NCI-H526 treated with DMSO at 0.1 percent for 48 hours (cell line): Measurements from ENCODE around the gene SLC6A9.
A peak's percentile ranks its signal among the peaks of the same experiment; 100 is the strongest.

Experiments used
- DNase-seq: peaks from one replicate; lab custom pipeline; 2025; lab: John Stamatoyannopoulos, UW

SLC6A9 gene

DNA sequence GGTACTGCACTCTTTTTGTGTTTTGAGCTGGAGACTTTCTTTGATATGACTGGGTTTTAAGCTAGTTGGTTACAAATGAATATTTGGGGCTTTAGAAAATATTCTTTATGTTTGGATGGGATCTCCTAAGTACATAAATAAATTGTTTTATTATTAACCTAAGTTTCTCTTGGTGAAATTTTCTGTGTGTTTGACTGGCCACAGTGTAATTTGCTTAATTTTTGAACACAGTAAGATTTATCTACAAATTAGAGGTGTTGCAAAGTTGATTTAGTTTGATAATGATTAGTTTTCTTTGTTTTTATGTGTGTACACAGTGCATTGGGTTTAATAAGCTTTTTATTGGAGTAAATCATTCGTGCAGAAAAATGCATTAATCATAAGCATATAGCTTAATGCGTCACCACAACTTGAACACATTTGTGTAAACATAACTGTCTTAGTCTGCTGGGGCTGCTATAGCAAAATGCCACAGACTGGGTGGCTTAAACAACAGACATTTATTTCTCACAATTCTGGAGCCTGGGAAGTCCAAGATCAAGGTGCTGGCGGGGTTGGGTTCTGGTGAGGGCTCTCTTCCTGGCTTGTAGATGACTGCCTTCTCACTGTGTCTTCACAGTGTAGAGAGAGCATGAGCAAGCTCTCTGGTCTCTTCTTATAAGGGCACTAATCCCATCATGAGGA lies 17.4 kb upstream of the SLC6A9 start:
- DNase-seq: no peak

DNA sequence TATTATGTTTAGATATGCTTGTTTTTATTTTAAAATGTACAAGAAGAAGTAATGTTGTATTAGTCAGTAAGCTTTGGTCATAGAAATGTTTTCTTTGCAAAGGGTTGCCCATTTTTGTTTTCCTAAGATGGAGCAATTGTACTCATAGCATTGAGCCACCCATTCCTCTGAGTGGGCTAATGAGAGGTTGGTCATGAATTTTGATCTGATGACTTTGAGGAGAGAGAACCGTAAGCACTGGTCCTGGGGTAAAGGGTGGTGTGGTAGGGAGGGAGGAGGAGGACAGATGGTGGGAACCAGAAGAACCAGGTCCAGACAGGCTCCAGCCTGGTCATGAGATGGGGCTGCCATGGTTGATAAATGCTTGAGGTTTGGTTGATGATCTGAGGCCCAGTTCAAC lies 15.9 kb upstream of the SLC6A9 start:
- no peak for DNase-seq

DNA sequence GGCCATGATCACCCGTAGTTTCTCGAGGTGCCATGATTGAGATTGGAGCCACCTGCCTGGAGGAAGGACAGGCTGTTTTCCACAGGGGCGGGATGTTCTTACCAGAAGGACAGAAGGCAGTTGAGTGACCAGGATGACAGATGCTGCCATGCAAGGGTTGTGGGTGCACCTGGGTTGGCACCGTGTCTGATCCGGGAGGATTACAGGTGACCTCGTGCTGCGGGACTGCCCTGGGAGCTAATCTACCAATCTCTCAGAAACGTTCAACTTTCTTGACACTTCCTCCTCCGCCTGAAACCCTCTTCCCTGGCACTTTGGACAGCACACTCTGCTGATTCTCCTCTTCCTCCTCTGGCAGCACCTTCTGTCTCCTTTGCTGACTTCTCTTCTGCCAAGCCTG lies 13.8 kb upstream of the SLC6A9 start:
- no peak for DNase-seq

DNA sequence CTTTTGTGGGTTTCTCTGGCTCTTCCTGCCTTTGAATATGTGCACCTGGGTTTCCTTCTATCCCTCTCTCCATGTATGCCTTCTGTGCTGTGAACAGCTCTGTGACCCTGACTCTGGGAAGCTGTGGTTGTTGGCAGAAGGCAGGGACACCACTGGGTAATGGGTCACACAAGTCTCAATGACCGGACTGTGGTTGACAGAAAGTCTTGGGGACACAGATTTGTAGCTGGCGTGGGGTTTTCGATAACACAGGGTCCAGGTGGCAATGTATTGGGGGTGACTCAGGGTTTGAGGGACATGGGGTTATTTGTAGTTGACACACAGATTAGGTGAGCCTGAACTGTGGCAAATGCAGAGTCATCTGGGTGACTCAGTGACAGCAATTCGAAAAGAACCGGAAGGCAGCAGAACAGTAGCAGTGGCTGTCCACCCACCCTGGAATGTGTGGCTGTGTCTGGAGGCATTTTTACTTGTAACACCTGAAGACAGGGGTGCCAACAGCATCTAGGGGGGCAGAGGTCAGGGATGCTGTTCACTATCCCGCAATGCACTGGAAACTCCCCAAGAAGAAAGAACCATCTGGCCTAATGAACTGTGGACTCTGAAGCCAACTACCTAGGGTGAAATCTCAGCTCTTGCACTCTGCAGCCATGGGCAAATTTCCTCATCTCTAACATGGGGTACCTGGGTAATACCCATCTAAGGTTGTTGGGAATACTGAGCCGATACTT lies 13.0 kb upstream of the SLC6A9 start:
- no peak for DNase-seq

DNA sequence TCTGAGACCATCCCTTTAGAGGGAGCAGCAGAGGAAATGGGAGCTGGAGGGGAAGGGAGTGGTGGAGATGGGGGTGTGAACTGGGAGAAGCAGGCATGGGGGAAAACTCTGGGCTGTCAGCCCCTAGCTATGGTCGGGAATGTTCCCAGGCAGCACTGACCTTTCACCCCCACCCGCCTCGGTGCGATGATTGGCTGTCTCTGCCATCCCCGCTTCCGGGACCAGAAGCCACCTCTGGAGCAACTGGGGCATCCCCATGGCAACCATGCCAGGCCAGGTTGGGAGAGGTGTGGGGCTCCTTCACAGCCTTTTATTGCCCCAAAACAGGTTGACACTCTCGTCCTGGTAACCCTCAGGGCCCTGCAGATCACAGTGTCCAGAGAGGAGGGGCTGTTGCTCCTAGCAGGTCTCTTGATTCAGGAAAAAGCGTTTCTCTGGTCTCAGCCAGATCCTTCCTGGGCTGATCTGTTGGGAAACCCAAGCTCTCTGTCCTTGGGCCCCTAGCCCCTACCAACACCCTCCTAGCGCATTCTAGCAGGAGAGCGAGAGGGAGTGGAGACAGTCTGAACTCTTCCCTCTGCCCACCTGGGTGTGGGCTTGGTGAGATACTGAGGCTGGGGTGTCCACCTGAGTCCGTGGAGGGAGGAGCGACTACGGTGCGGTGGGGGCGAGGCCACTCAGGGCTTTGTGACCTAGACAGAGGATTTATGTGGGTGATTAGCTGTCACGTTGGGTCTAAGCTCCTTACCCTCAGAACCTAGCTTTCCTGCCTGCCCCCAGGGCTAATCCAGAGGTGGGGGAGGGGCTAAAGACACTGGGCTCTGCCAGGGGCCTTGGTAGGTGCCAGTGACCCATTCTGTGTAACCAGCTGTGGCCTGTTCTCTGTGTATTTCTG lies 12.2 kb upstream of the SLC6A9 start:
- no peak for DNase-seq

GRCh38 chr1:44040846-44041245 lies 9.6 kb upstream of the SLC6A9 start:
- DNase-seq: no peak

GRCh38 chr1:44040418-44040817 lies 9.2 kb upstream of the SLC6A9 start:
- no peak for DNase-seq

- no peak for DNase-seq
These were observed 7.8 kb upstream of the SLC6A9 start for GRCh38 chr1:44038876-44039657.

GRCh38 chr1:44037154-44037553 lies 5.9 kb upstream of the SLC6A9 start:
- no peak for DNase-seq

- peak; percentile 66 for DNase-seq
These were observed 5.3 kb upstream of the SLC6A9 start for GRCh38 chr1:44036409-44037139.

- no peak for DNase-seq
These were observed 4.6 kb upstream of the SLC6A9 start for GRCh38 chr1:44035726-44036408.

- no peak for DNase-seq
These were observed 3.9 kb upstream of the SLC6A9 start for GRCh38 chr1:44034976-44035716.

GRCh38 chr1:44034423-44034822 lies 3.2 kb upstream of the SLC6A9 start:
- DNase-seq: no peak

GRCh38 chr1:44033756-44034155 lies 2.5 kb upstream of the SLC6A9 start:
- DNase-seq: no peak

DNA sequence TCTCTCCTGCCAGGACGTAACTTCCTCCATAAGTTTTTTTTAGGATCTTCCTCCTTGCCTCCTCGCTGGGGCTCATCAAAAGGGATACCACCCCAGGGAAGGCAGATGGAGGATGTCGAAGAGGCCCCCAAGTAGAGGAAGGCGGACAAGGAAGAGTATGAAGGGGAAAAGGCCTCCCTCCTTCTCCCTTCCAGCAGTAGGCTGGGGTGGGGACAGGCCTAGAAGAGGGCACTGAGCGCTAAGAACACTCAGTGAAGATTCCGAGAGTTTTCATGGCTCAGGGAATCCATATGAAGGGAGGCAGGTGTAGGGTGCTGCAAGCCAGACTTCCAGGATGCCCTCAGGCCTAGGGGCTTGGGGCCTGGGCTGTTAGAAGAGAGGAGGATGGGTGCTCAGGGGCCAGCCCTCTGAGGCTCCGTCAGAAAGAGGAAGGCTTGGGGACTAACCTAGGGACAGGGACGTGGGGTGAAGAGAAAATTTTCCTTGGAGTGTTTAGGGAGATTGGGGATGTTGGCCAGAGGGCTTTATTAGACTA lies 1.8 kb upstream of the SLC6A9 start:
- no peak for DNase-seq

DNA sequence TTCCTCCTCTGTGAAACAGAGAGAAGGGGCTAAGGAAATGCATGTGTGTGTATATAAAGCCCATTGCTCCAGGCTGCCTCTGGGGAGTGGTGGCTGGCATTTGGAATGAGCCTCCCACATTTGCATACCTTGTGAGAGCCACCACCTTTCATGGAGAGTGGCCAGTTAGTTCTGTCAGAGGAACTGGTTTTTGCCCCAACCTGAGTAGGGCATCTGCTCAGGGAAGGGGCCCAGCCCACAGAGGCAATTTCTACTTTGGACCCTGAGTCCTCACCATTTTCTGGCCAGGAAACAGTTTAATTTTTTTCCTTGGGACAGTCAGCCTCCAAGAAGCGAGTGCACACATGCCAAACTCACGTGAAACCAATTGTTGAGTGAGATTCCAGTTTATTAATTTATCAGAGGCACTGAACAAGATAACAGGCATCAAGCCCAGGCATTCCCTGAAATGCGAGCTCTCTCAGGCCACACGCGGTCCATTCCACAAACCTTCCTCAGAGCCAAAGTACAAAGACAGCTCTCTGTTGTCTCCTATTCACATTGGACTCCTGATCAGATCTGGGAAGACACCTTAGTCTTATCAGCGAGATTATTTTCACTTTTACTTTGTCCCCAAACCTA lies 1.0 kb upstream of the SLC6A9 start:
- DNase-seq: peak; percentile 63

DNA sequence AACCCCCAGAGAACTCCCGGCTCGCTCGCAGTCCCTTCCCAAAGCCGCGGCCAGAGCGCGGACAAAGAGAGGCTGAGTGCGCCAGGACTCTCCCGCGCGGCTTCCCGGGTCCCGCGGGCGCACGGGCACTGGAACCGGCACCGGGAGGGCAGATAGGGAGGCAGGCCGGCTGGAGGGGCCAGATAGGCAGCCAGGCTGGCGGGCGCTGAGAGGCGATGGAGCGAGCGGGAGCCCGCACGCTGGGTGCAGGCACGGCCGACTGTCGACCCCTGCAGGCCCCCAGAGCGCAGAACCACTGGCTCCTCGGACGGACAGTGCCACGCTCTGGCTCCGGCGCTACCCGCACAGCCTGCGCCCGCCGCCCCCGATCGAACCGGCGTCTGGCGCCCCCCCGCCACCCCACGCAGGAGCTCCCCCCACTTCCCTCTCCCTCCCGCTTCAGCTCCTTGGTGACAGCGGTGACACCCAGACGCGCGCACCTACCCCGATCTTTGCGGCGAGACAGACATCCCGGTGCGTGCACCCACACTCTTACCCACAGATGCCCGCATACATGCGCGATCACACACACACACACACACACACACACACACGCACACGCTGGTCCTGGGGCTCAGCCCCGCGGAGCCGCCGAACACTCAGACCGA lies 534 bp downstream of the SLC6A9 start:
- DNase-seq: peak; percentile 81

- peak; percentile 92 for DNase-seq
These were observed 1.2 kb downstream of the SLC6A9 start for GRCh38 chr1:44029911-44030604.
